Measurements from ENCODE around the gene SIDT1. TPM values are rescaled to one million over a fixed set of nuclear protein-coding genes. Genes with fewer than 3 reads are reported as not detected.

Gene SIDT1
- total RNA-seq, 3 donors from 2014 or later (not counting 1 experiment from before 2014, with no cell fraction given), result 86.9 to 136 (median 101) TPM

- no peak for TF ChIP-seq CTCF (IDR thresholded peaks at IDR 0.05)
- no peaks in the 10 kb centered on the region for H3K27me3 ChIP-seq (ENCODE audit: control insufficient read depth, insufficient read depth, low read length)
- H3K36me3 ChIP-seq (ENCODE audit: control insufficient read depth, insufficient read depth, low read length), result peaks cover 3% of the 10 kb centered on the region
- Mint-ChIP-seq H3K36me3 (no peaks in the 10 kb centered on the region), H3K4me1 (peaks cover 56 to 60% of the 10 kb centered on the region in 2 donors), H3K27ac (peak overlapping the region; percentile 17 to 43), H3K27me3 (ENCODE audit: low read depth in 2 of 2) (no peaks in the 10 kb centered on the region), H3K9me3 (no peaks in the 10 kb centered on the region), H3K4me3 (no peak overlapping the region)
- ATAC-seq, result no peak
- intact Hi-C loops (cut with micrococcal nuclease), result no loop called here
- no peak overlapping the region for H3K27ac ChIP-seq (ENCODE audit: low read length)
- H3K4me1 ChIP-seq (ENCODE audit: control insufficient read depth, insufficient read depth, low read length), result peaks cover 8% of the 10 kb centered on the region
- no peak overlapping the region for H3K4me3 ChIP-seq (ENCODE audit: low read length)
- H3K9me3 ChIP-seq (ENCODE audit: control insufficient read depth, insufficient read depth, low read length), result no peaks in the 10 kb centered on the region
- DNase-seq, result no peak
Observed at GRCh38 chr3:113557374-113557773, 25.0 kb downstream of the SIDT1 start.

- no peaks in the 10 kb centered on the region for H3K36me3 Mint-ChIP-seq
- no peaks in the 10 kb centered on the region for H3K36me3 ChIP-seq (ENCODE audit: control insufficient read depth, insufficient read depth, low read length)
- peaks cover 8% of the 10 kb centered on the region for H3K4me1 ChIP-seq (ENCODE audit: control insufficient read depth, insufficient read depth, low read length)
- no peaks in the 10 kb centered on the region for H3K27me3 ChIP-seq (ENCODE audit: control insufficient read depth, insufficient read depth, low read length)
- DNase-seq, result no peak
- TF ChIP-seq CTCF (IDR thresholded peaks at IDR 0.05), result no peak
- intact Hi-C loops (cut with micrococcal nuclease), result no loop called here
- H3K9me3 ChIP-seq (ENCODE audit: control insufficient read depth, insufficient read depth, low read length), result no peaks in the 10 kb centered on the region
- H3K27ac Mint-ChIP-seq, result peak overlapping the region in 1 of 2 donors; percentile 64
- ATAC-seq, result no peak
- peaks cover 62% of the 10 kb centered on the region in 2 donors for H3K4me1 Mint-ChIP-seq
- no peaks in the 10 kb centered on the region for H3K27me3 Mint-ChIP-seq (ENCODE audit: low read depth in 2 of 2)
- no peaks in the 10 kb centered on the region for H3K9me3 Mint-ChIP-seq
- no peak overlapping the region for H3K4me3 Mint-ChIP-seq
- H3K4me3 ChIP-seq (ENCODE audit: low read length), result no peak overlapping the region
- H3K27ac ChIP-seq (ENCODE audit: low read length), result no peak overlapping the region
Observed at GRCh38 chr3:113559009-113559408, 26.7 kb downstream of the SIDT1 start.

GRCh38 chr3:113560271-113560670, 27.9 kb downstream of the SIDT1 start:
- no peaks in the 10 kb centered on the region for H3K27me3 ChIP-seq (ENCODE audit: control insufficient read depth, insufficient read depth, low read length)
- peaks cover 8% of the 10 kb centered on the region for H3K4me1 ChIP-seq (ENCODE audit: control insufficient read depth, insufficient read depth, low read length)
- no peaks in the 10 kb centered on the region for H3K36me3 Mint-ChIP-seq
- 93% methylated on average over 2 of the region's 6 CpGs for WGBS (ENCODE audit: insufficient coverage)
- ATAC-seq, result no peak
- DNase-seq, result no peak
- no peaks in the 10 kb centered on the region for H3K27me3 Mint-ChIP-seq (ENCODE audit: low read depth in 2 of 2)
- no peak overlapping the region for H3K27ac ChIP-seq (ENCODE audit: low read length)
- no peaks in the 10 kb centered on the region for H3K9me3 ChIP-seq (ENCODE audit: control insufficient read depth, insufficient read depth, low read length)
- no peak overlapping the region for H3K4me3 Mint-ChIP-seq
- peak overlapping the region; percentile 30 to 58 for H3K27ac Mint-ChIP-seq
- no peak overlapping the region for H3K4me3 ChIP-seq (ENCODE audit: low read length)
- intact Hi-C loops (cut with micrococcal nuclease), result no loop called here
- peaks cover 55 to 62% of the 10 kb centered on the region in 2 donors for H3K4me1 Mint-ChIP-seq
- H3K9me3 Mint-ChIP-seq, result no peaks in the 10 kb centered on the region
- no peak for TF ChIP-seq CTCF (IDR thresholded peaks at IDR 0.05)
- no peaks in the 10 kb centered on the region for H3K36me3 ChIP-seq (ENCODE audit: control insufficient read depth, insufficient read depth, low read length)

GRCh38 chr3:113560831-113561623, 28.7 kb downstream of the SIDT1 start:
- no peaks in the 10 kb centered on the region for H3K27me3 ChIP-seq (ENCODE audit: control insufficient read depth, insufficient read depth, low read length)
- no peak for TF ChIP-seq CTCF (IDR thresholded peaks at IDR 0.05)
- no peaks in the 10 kb centered on the region for H3K36me3 ChIP-seq (ENCODE audit: control insufficient read depth, insufficient read depth, low read length)
- no peaks in the 10 kb centered on the region for H3K9me3 ChIP-seq (ENCODE audit: control insufficient read depth, insufficient read depth, low read length)
- peak overlapping the region; percentile 1 for H3K4me3 Mint-ChIP-seq
- peak in 1 of 2 donors; percentile 53 for DNase-seq
- H3K4me3 ChIP-seq (ENCODE audit: low read length), result no peak overlapping the region
- H3K4me1 ChIP-seq (ENCODE audit: control insufficient read depth, insufficient read depth, low read length), result peaks cover 8% of the 10 kb centered on the region
- peaks cover 55 to 62% of the 10 kb centered on the region in 2 donors for H3K4me1 Mint-ChIP-seq
- peak overlapping the region; percentile 11 for H3K27ac ChIP-seq (ENCODE audit: low read length)
- H3K27ac Mint-ChIP-seq, result peak overlapping the region; percentile 30 to 58
- no peaks in the 10 kb centered on the region for H3K9me3 Mint-ChIP-seq
- no peaks in the 10 kb centered on the region for H3K27me3 Mint-ChIP-seq (ENCODE audit: low read depth in 2 of 2)
- H3K36me3 Mint-ChIP-seq, result no peaks in the 10 kb centered on the region
- 99% methylated on average over 2 of the region's 4 CpGs for WGBS (ENCODE audit: insufficient coverage)
- ATAC-seq, result peak; percentile 53 to 73 (median 70)
- intact Hi-C loops (cut with micrococcal nuclease), result no loop called here
